ENCODE results near the gene KRTAP12-1.

The KRTAP12-1 gene

DNA sequence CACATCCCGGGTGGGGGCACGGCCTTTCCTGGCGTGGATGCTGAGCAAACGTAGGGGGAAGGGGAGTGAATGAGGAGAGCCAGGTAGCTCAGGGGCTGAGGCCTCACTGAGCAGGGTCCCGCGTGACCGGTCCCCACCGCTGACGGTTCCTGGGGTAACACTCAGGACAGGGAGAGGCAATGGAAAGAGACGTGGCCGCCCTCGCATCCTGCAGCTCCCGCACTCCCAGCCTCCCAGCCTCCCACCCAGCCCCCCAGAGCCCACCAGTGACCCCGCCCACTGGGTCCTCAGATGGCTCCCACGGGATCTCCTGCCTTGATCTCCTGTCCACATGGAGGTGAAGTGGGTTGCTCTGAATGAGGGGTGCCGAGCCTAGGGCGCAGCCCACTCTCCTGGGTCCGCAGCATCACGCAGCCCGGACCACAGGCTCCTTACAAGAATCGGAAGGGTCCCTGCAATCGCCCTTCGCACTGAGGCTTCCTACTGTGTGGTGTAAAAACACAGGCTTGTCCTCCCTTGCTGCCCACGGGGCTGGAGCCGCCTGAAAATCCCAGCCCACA lies 27.0 kb upstream of the KRTAP12-1 start:
- peak overlapping the region; percentile 52 for H3K4me3 Mint-ChIP-seq
- H3K27me3 Mint-ChIP-seq, result peaks cover 100% of the 10 kb centered on the region
- peaks cover 27% of the 10 kb centered on the region for H3K4me1 Mint-ChIP-seq
- peaks cover 4% of the 10 kb centered on the region for H3K9me3 Mint-ChIP-seq
- no peak for ATAC-seq (replicated peaks; ENCODE audit: extremely low read depth, poor library complexity, severe bottlenecking)
- H3K27ac Mint-ChIP-seq (ENCODE audit: low read depth), result no peak overlapping the region
- peaks cover 3% of the 10 kb centered on the region for H3K36me3 Mint-ChIP-seq (ENCODE audit: insufficient read depth)
- DNase-seq (ENCODE audit: low spot score in 2 of 2), result no peak

DNA sequence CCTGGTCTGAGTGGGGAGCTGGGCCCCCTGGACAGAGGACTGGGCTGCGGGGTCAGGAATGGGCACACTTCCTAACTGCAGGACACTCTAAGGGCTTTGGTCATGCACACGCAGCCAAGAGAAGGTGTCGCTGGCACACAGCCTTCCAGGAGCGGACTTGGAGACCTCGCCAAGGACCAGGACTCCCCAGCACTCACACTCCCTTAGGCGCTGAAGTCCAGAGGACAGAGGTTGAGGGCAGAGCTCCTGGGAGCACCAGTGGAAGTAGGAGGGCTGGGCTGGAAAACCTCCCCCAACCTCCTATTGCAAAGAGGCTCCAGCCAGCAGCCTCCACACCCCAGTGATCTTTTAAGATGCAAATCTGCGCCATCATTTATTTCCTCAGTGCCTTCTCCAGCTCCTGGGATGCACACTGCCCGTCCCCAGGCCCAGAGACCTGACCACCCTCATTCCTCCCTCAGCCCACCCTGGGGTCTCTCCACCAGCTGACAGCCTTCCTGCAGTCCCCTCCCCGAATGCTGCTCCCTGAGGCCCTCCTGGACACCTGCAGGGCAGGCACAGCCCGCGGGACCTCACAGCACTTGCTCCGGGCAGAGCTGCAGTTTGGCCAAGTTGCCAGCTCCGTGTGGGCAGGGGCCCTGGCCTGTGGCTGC lies 26.4 kb upstream of the KRTAP12-1 start:
- ATAC-seq (replicated peaks; ENCODE audit: extremely low read depth, poor library complexity, severe bottlenecking) (no peak), DNase-seq (ENCODE audit: low spot score in 2 of 2) (no peak)
- H3K27me3 Mint-ChIP-seq, result peaks cover 100% of the 10 kb centered on the region
- H3K4me3 Mint-ChIP-seq, result no peak overlapping the region
- peaks cover 27% of the 10 kb centered on the region for H3K4me1 Mint-ChIP-seq
- H3K27ac Mint-ChIP-seq (ENCODE audit: low read depth), result no peak overlapping the region
- H3K36me3 Mint-ChIP-seq (ENCODE audit: insufficient read depth), result peaks cover 3% of the 10 kb centered on the region
- peaks cover 4% of the 10 kb centered on the region for H3K9me3 Mint-ChIP-seq

DNA sequence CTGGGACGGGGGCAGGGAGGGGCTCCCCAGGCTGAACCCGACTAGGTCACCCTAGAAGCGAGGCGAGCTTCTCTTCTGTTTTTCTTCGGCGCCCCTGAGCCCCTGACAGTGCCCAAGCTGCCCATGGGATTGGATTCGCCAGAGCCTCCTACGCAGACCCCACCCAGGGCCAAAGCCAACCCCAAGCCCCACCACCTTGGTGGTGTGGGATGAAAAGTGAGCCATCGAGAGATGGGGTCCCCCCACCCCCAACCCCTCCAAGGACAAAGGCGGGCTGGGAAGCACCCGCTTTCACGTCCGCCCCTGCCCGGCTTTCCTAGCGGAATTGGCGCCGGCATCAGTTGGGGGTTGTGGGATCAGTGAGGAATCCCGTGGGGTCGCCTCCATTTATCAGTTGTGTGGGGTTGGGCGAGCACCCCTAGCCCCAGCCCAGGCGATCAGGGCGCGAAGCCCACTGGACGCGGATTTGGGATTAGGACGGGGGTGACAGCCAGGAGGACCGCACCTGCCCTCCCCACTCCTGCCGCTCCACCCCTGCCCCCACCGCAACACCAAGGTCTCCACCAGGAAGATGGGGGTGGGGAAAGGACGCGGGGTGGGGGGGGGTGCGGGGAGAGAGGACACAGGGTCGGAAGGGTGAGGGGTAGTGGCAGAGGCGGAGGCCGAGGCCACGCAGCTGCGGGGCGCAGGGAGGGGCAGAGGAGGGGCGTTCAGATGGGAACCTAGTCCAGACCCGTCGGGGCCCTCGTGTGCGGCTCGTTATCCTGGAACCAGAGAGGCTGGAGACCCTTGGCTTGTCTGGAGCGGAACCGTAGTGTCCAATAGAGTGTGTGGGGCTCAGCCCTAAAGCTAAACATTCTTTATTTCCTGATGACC lies 25.0 kb upstream of the KRTAP12-1 start:
- Mint-ChIP-seq H3K27me3 (peaks cover 100% of the 10 kb centered on the region), H3K4me3 (no peak overlapping the region), H3K4me1 (peaks cover 27% of the 10 kb centered on the region), H3K9me3 (peaks cover 4% of the 10 kb centered on the region), H3K27ac (ENCODE audit: low read depth) (no peak overlapping the region), H3K36me3 (ENCODE audit: insufficient read depth) (peaks cover 3% of the 10 kb centered on the region)
- DNase-seq (ENCODE audit: low spot score in 2 of 2) (no peak), ATAC-seq (replicated peaks; ENCODE audit: extremely low read depth, poor library complexity, severe bottlenecking) (no peak)

DNA sequence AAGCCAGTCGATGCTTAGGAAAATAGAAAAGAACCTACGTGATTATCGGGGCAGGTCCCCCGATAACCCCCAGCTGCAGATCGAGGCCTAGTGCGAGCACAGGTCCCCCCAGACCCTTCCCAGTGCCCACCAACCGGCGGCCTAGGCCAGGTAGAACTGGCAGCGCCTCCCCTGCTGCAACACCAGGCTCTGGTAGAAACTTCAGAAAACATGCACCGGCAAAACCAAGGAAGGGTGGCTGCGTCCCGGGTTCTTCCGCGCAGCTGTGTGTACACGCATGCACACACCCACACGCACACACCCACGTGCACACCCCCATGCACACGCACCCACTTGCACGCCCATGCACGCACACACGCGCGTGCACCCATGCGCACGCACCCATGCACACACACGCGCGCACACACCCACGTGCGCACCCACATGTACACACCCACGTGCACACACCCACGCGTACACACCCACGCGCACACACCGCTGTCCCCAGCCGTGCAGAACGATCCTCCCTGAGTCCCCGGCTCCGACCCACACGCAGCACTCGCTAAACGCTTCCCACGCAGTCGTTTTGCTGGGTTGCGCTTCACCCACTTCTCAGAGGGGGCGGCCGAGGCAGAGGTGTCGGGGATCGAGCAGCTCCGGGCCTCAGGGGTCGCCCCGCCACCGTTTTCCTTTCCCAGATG lies 24.2 kb upstream of the KRTAP12-1 start:
- DNase-seq (ENCODE audit: low spot score in 2 of 2) (no peak), ATAC-seq (replicated peaks; ENCODE audit: extremely low read depth, poor library complexity, severe bottlenecking) (no peak)
- peaks cover 4% of the 10 kb centered on the region for H3K36me3 Mint-ChIP-seq (ENCODE audit: insufficient read depth)
- no peak overlapping the region for H3K27ac Mint-ChIP-seq (ENCODE audit: low read depth)
- no peak overlapping the region for H3K4me3 Mint-ChIP-seq
- peaks cover 4% of the 10 kb centered on the region for H3K9me3 Mint-ChIP-seq
- peaks cover 100% of the 10 kb centered on the region for H3K27me3 Mint-ChIP-seq
- H3K4me1 Mint-ChIP-seq, result peaks cover 20% of the 10 kb centered on the region

DNA sequence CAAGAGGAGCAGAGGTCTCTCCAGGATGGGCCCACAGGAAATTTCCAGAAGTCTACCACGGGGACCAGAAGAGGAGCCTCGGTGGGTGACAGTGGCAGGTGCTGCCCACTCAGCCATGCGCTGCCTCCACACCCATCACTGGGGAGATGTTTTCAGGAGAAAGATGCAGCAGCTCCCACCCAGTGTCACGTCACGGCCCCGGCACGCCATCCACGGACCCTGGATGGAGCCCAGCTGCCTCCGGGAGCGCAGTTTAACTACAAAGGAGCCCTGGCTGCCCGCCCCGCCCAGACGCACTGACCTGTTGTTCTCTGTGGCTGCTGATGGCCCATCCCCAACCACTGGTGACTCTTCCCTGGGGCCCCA lies 22.7 kb upstream of the KRTAP12-1 start:
- H3K4me3 Mint-ChIP-seq, result no peak overlapping the region
- H3K36me3 Mint-ChIP-seq (ENCODE audit: insufficient read depth), result peaks cover 5% of the 10 kb centered on the region
- H3K27ac Mint-ChIP-seq (ENCODE audit: low read depth), result no peak overlapping the region
- H3K9me3 Mint-ChIP-seq, result peaks cover 4% of the 10 kb centered on the region
- ATAC-seq (replicated peaks; ENCODE audit: extremely low read depth, poor library complexity, severe bottlenecking) (no peak), DNase-seq (ENCODE audit: low spot score in 2 of 2) (peak in 1 of 2 donors; percentile 8)
- H3K27me3 Mint-ChIP-seq, result peaks cover 100% of the 10 kb centered on the region
- peaks cover 11% of the 10 kb centered on the region for H3K4me1 Mint-ChIP-seq

DNA sequence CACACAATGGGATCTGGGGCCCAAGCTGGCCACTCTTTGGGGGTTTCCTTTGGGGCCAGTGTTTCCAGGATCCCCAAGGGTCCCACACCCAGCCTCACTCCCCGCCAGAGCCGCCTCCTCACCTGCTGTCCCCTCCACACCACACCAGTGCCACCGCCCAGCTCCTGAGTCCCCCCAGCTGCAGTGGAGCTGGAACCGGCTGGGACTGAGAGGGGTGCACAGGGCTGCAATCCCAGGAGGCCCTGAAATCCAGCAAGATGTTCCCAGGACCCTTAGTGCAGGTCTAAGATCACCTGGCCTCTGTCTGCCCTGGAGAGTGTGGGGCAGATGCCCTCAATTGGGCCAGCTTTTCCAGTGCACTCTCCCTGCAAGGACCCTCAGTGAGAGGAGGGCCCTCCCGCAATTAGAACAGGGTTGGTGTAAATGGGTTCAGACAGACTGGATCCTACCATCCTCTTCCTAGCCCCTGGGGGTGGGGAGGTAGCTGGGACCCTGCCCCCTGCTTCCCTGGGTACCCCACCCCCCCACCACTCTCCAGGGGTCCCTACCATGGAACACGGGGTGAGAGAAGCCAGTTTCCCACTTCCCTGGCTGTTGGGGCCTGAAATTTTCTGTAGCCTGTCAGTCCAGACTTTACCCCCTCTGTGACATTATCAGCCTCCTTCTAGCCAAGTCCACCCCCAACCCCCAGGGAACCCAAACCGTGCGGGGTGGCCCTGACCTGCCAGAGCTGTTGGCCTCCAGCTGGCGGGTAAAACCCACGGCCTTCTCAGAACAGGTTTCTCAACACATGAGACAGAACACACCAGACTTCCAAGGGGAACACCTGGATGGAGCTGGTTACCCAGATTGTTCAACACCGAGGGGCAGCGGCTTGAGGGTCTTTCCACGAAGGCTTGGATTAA lies 22.0 kb upstream of the KRTAP12-1 start:
- ATAC-seq (replicated peaks; ENCODE audit: extremely low read depth, poor library complexity, severe bottlenecking), result no peak
- peaks cover 100% of the 10 kb centered on the region for H3K27me3 Mint-ChIP-seq
- H3K4me3 Mint-ChIP-seq, result no peak overlapping the region
- no peak overlapping the region for H3K27ac Mint-ChIP-seq (ENCODE audit: low read depth)
- H3K4me1 Mint-ChIP-seq, result peaks cover 5% of the 10 kb centered on the region
- peaks cover 4% of the 10 kb centered on the region for H3K9me3 Mint-ChIP-seq
- peaks cover 5% of the 10 kb centered on the region for H3K36me3 Mint-ChIP-seq (ENCODE audit: insufficient read depth)
- peak in 1 of 2 donors; percentile 7 for DNase-seq (ENCODE audit: low spot score in 2 of 2)

DNA sequence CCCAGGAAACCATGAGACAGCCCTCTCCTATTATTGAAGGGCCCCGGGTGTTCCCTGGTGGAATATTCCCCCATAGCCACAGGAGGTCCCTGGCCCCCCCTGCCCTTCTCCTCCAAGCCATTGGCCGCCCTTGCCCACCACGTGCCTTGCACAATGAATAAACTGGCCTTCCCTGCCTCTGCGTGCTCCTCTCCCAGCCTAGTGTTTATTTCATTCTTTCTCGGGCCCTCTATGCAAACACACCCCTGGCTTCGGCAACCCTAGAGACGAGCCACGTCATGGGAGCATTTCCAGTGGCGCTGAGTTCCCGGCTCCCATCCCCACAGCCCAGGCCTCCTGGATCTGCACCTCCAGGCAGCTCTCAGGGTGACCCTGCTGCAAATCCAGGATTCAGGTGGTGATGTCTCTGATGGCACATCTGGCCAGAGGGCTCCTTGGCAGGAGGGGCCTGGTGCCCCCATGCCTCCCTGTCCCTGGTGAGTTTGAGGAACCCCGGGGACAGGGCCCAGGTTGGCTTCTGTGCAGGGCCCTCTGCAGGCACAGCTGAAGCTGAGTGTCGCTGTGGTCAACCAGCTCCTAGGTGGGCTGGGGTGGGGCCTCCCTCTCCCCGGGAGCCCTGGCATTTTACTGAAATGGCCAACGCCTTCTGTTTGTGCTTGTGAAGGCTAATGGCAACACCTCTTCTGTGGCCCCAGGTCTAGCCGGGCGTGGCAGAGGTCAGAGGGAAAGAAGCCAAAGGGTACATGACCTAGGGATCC lies 21.2 kb upstream of the KRTAP12-1 start:
- H3K27ac Mint-ChIP-seq (ENCODE audit: low read depth), result no peak overlapping the region
- peak in 1 of 2 donors; percentile 1 for DNase-seq (ENCODE audit: low spot score in 2 of 2)
- no peak overlapping the region for H3K4me3 Mint-ChIP-seq

DNA sequence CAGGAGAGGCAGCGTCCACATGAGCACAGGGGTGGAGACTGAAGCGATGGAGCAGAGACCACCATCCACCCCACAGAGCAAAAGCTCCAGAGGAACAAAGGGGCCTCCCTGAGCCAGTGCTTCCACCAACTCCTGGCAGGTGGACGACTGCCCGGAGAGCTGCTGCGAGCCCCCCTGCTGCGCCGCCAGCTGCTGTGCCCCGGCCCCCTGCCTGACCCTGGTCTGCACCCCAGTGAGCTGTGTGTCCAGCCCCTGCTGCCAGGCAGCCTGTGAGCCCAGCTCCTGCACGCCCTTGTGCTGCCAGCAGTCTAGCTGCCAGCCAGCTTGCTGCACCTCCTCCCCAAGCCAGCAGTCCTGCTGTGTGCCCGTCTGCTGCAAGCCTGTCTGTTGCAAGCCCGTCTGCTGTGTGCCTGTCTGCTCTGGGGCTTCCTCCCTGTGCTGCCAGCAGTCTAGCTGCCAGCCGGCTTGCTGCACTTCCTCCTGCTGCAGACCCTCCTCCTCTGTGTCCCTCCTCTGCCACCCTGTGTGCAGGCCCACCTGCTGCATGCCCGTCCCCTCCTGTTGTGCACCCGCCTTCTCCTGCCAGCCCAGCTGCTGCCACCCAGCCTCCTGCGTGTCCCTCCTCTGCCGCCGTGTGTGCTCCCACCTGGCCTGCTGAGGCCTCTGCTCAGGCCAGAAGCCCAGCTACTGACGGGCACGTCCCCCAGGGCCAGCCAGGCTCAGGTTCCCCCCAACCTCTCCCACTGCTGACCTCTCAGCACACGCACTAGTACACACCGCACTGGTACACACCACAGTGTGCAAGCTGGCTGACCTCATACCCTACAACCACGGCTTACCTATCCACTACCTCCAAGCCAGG lies 20.4 kb upstream of the KRTAP12-1 start:
- Mint-ChIP-seq H3K27me3 (peaks cover 100% of the 10 kb centered on the region), H3K36me3 (ENCODE audit: insufficient read depth) (peaks cover 2% of the 10 kb centered on the region), H3K27ac (ENCODE audit: low read depth) (no peak overlapping the region), H3K9me3 (peaks cover 4% of the 10 kb centered on the region), H3K4me3 (no peak overlapping the region), H3K4me1 (peaks cover 17% of the 10 kb centered on the region)
- ATAC-seq (replicated peaks; ENCODE audit: extremely low read depth, poor library complexity, severe bottlenecking) (no peak), DNase-seq (ENCODE audit: low spot score in 2 of 2) (peak in 1 of 2 donors; percentile 13)

More for the DNA sequence above, 21.2 kb upstream of the KRTAP12-1 start:
- no peak for ATAC-seq (replicated peaks; ENCODE audit: extremely low read depth, poor library complexity, severe bottlenecking)
- Mint-ChIP-seq H3K36me3 (ENCODE audit: insufficient read depth) (peaks cover 5% of the 10 kb centered on the region), H3K4me1 (peaks cover 9% of the 10 kb centered on the region), H3K9me3 (peaks cover 4% of the 10 kb centered on the region), H3K27me3 (peaks cover 100% of the 10 kb centered on the region)

DNA sequence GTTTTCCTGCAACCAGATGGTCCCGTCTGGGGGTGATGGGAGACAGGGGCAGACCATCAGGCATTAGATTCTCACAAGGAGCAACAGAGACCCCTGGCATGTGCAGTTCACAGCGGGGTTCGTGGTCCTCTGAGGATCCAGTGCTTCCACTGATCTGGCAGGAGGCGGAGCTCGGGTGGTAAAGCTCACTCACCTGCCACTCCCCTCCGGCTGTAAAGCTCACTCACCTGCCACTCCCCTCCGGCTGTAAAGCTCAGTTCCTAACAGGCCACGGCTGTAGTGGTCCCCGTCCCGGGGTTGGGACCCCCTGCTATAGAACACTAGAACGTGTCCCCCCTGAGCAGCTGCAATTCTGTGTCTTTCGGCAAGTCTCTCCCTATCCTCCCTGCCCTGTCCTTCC lies 19.6 kb upstream of the KRTAP12-1 start:
- DNase-seq (ENCODE audit: low spot score in 2 of 2), result peak in 1 of 2 donors; percentile 12
- ATAC-seq (replicated peaks; ENCODE audit: extremely low read depth, poor library complexity, severe bottlenecking), result no peak
- Mint-ChIP-seq H3K27ac (ENCODE audit: low read depth) (no peak overlapping the region), H3K27me3 (peaks cover 100% of the 10 kb centered on the region), H3K4me3 (no peak overlapping the region), H3K36me3 (ENCODE audit: insufficient read depth) (peaks cover 2% of the 10 kb centered on the region), H3K4me1 (peaks cover 20% of the 10 kb centered on the region), H3K9me3 (peaks cover 4% of the 10 kb centered on the region)

DNA sequence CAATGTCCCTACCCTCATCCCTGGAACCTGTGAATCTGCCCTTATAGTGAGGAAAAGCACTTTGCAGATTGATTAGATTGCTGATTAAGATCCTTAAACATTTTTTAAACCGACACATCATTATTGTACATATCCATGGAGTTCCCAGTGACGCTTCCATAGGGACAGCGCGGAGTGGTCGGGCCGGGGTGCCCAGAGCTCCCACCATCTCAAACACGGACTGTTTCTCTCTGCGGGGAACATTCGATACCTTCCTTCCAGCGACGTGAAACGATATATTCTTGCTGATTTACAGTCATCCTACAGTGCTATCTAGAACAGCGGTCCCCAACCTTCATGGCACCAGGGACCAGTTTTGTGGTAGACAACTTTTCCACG lies 19.0 kb upstream of the KRTAP12-1 start:
- ATAC-seq (replicated peaks; ENCODE audit: extremely low read depth, poor library complexity, severe bottlenecking), result no peak
- Mint-ChIP-seq H3K9me3 (peaks cover 4% of the 10 kb centered on the region), H3K4me3 (no peak overlapping the region), H3K27me3 (peaks cover 100% of the 10 kb centered on the region), H3K36me3 (ENCODE audit: insufficient read depth) (peaks cover 2% of the 10 kb centered on the region), H3K4me1 (peaks cover 19% of the 10 kb centered on the region), H3K27ac (ENCODE audit: low read depth) (no peak overlapping the region)
- DNase-seq (ENCODE audit: low spot score in 2 of 2), result peak in 1 of 2 donors; percentile 4
